GM10266 (cell line): ENCODE measurements around the gene ESRRB.

ENCODE experiments used
- DNase-seq: peaks from one replicate; pipeline ENCODE4 v3.0.0; 2012; ENCODE audit errors: extremely low spot score
- CTCF ChIP-seq: IDR thresholded peaks from 2 replicates; pipeline ENCODE4 v1.5.1; 2012; ENCODE audit warnings: mild to moderate bottlenecking, low read depth; ENCODE audit not compliant: control insufficient read depth, insufficient read depth; ENCODE audit errors: missing control alignments

ESRRB gene

GRCh38 chr14:76354310-76354709 lies 21.6 kb upstream of the ESRRB start:
- DNase-seq, result no peak
- no peak for TF ChIP-seq CTCF

GRCh38 chr14:76355771-76356170 lies 20.2 kb upstream of the ESRRB start:
- DNase-seq, result no peak
- TF ChIP-seq CTCF, result no peak

DNA sequence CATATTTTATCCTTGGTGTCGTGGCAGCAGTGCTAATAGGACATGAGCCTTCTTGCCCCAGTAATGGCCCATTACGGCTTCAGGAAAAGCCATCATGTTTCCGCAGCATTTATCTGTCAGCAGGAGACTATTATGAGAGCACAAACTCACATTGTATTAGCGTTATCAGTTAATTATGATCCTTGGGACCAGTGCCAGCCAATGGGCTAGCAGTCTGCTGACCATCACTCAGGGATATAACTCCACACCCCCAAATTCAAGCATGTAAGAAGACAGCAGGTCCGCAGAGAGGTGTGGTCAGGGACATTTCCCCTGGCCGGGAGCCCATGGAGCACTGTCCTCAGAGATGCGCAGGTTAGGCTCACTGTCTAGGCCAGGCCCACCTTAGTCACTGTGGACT lies 4.9 kb upstream of the ESRRB start:
- no peak for DNase-seq
- TF ChIP-seq CTCF, result no peak

DNA sequence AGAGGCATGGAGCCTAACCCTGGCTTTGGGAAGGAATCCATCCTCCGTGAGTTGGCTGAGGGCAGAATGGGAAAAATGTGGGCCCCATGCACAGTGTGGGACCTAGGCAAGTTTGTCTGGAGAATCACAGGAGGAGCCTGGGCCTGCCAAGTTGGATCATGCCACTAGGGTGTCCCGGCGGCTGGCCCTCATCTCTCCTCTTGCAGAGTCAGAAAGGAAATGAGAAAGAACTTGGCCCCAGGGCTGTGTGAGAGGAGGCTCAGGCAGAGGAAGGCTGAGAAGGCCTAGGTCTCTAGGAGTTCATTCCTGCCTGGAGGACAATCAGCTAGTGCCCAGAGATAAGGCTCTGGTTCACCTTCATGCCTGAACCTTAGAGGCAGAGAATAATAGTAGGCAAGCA lies 2.5 kb upstream of the ESRRB start:
- no peak for TF ChIP-seq CTCF
- no peak for DNase-seq

GRCh38 chr14:76375484-76375883 lies 453 bp upstream of the ESRRB start:
- no peak for DNase-seq
- no peak for TF ChIP-seq CTCF

DNA sequence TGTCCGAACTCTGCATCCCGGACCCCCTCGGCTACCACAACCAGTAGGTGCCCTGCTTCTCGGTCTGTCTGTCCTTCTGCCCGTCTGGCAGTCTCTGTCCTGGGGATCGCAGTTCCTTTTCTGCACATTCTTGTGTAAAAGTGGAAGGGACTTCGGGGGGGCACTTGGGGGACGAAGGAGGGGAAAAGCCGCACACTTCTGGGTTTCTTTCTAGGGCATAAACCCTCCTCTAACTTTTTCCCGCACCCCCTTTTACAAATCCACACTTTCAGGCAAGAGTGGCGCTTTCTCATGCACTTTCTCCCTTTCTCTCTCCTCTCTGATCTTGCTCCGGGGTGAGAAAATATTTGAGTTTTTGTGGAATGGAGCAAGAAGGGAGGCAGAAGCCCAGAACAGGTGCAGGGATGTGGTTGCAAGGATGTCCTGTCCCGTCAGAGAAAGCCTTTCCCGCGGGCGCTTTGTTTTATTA lies 506 bp downstream of the ESRRB start:
- no peak for DNase-seq
- no peak for TF ChIP-seq CTCF

DNA sequence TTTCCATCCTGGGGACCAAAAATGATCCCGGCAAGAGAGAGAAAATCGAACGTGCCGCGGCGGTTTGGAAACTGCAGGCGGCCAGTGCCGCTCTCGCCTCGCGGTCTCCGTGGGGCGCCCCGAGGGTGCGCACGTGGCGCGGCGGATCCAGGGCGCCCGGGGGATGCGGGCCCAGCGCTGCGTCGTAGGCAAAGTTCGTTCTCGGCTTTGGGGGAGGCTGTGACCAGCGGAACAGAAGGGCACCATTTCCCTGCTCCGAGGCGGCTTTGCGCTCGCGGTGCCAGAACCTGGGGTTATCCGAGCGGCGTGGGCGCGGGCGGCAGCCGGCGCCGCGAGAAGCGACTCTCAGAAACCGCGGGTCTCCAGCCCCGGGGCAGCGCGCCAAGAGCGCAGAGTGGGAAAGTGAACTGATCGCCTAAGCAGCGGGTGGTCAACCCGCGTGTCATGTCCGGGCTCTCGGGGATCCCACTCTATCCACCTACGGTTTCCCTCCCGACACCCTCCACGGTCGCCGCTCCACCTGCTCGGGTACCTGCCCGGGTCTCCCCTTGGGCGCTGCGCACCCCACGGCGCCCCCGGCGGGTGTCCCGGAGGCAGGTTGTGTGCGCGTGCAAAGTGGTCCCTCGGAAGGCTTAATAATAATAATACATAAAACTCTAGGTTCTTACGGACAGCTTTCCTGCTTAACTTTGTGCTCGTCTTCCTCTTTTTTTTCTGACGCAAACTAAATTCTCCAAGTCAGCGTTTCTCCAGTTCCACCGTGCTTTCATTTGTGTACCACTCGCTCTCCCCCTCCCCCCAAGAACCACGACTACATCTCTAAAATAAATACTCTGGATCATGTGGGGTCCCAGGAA lies 1.2 kb downstream of the ESRRB start:
- DNase-seq, result no peak

More for the DNA sequence above, 1.2 kb downstream of the ESRRB start:
- no peak for TF ChIP-seq CTCF
